SJSA1 (cell line): ENCODE data around the gene MSRB3. TPM values are rescaled to one million over a fixed set of nuclear protein-coding genes. Genes with fewer than 3 reads are reported as not detected.
"Not testable (repeated sequence)": the region's sequence is repeated elsewhere in the genome, so short reads cannot be mapped to it uniquely, and the experiment has no call there.

Experiments
- DNase-seq, 2 experiments: peaks; one replicate each; pipeline ENCODE4 v3.0.0-alpha.2; 2015 to 2020; ENCODE audit warnings: low spot score in 2 of 2, low read depth in 1 of 2
- H3K27ac ChIP-seq: fragments of 250-450 bp; sonication (Bioruptor Pico); 2 replicates; pipeline ENCODE4 v1.5.1; 2020; ENCODE audit warnings: mild to moderate bottlenecking, moderate library complexity
- H3K27me3 ChIP-seq: fragments of 250-450 bp; sonication (Bioruptor Pico); replicated peaks from 2 replicates; pipeline ENCODE4 v1.5.1; 2020; ENCODE audit warnings: mild to moderate bottlenecking, moderate library complexity
- H3K36me3 ChIP-seq: fragments of 250-450 bp; sonication (Bioruptor Pico); 2 replicates; pipeline ENCODE4 v1.5.1; 2020; ENCODE audit warnings: mild to moderate bottlenecking
- H3K4me1 ChIP-seq: fragments of 250-450 bp; sonication (Bioruptor Pico); replicated peaks from 2 replicates; pipeline ENCODE4 v1.6.1; 2021; ENCODE audit warnings: mild to moderate bottlenecking
- H3K4me3 ChIP-seq: fragments of 250-450 bp; sonication (Bioruptor Pico); 2 replicates; pipeline ENCODE4 v1.5.1; 2020; ENCODE audit warnings: mild to moderate bottlenecking
- H3K9me3 ChIP-seq: fragments of 250-450 bp; sonication (Bioruptor Pico); replicated peaks from 2 replicates; pipeline ENCODE4 v1.5.1; 2020; ENCODE audit warnings: mild to moderate bottlenecking
- total RNA-seq: library from RNA; depleted of rRNA; stranded (reverse); fragments of >200 nt; shearing (Covaris generic); gene quantifications from 2 replicates; pipeline ENCODE4 v1.2.3, GENCODE V29; 2014

The MSRB3 gene
- total RNA-seq, 1 experiment from 2014 or later = 55.9 TPM

- peaks cover 5% of the 10 kb centered on the region for H3K4me1 ChIP-seq
- no peak overlapping the region for H3K27ac ChIP-seq
- no peak for DNase-seq
- H3K36me3 ChIP-seq = peaks cover 7% of the 10 kb centered on the region
- no peaks in the 10 kb centered on the region for H3K9me3 ChIP-seq
- no peak overlapping the region for H3K4me3 ChIP-seq
- no peaks in the 10 kb centered on the region for H3K27me3 ChIP-seq
Measured at GRCh38 chr12:65300679-65301349, 22.3 kb downstream of the MSRB3 start.

DNA sequence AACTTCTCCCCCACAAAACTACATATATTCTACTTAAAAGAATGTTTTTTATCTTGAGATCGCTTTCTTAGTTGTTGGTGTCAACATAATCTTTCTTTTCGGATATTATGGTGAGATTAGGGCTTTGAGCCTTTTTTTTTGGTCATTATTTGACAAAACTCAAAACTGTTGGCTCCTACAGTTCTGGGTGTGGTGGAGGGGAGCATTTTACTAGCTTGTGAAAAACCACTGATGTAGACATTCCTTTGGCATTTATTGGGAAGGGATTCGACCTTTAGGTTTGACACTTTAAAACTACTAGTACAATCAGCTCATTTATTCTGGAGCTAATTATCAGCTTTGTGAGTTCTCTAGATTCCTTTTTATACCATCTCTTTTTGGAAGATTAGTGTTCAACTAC is 24.4 kb downstream of the MSRB3 start:
- Histone ChIP-seq H3K4me1 (peaks cover 26% of the 10 kb centered on the region), H3K27ac (no peak overlapping the region), H3K36me3 (no peaks in the 10 kb centered on the region; the same call in 1 of the 2 replicates), H3K27me3 (no peaks in the 10 kb centered on the region), H3K4me3 (no peak overlapping the region), H3K9me3 (no peaks in the 10 kb centered on the region)
- no peak for DNase-seq

DNA sequence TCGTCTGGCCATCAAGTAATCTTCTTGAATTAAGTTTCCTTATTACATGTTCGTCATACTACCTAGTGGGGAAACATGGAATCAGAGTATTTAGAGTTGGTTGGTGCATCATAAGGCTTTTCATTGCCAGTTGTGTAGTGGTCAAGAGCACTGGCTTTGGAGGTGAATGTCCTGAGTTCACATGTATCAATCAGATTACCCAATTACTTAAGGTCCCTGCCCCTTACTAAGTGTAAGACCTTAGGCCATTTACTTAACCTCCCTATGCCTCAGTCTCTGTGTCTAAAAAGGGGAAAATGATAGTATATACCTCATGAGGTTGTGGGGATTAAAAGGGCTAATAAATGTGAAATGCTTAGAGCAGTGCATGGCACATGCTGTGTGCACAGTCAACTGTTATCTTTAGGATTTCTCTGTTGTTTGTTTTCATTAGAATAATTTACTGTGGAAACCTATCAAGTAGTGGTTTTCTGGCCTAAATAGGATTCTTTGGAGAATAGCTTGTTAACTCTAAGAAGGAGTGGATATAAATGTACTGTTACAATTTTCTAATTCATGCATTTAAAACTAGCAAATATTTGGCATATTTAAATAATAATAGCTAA is 27.0 kb downstream of the MSRB3 start:
- Histone ChIP-seq H3K27me3 (no peaks in the 10 kb centered on the region), H3K9me3 (no peaks in the 10 kb centered on the region), H3K27ac (no peak overlapping the region), H3K4me3 (no peak overlapping the region), H3K36me3 (peaks cover 8% of the 10 kb centered on the region; the same call in 1 of the 2 replicates), H3K4me1 (peaks cover 36% of the 10 kb centered on the region)
- no peak for DNase-seq

DNA sequence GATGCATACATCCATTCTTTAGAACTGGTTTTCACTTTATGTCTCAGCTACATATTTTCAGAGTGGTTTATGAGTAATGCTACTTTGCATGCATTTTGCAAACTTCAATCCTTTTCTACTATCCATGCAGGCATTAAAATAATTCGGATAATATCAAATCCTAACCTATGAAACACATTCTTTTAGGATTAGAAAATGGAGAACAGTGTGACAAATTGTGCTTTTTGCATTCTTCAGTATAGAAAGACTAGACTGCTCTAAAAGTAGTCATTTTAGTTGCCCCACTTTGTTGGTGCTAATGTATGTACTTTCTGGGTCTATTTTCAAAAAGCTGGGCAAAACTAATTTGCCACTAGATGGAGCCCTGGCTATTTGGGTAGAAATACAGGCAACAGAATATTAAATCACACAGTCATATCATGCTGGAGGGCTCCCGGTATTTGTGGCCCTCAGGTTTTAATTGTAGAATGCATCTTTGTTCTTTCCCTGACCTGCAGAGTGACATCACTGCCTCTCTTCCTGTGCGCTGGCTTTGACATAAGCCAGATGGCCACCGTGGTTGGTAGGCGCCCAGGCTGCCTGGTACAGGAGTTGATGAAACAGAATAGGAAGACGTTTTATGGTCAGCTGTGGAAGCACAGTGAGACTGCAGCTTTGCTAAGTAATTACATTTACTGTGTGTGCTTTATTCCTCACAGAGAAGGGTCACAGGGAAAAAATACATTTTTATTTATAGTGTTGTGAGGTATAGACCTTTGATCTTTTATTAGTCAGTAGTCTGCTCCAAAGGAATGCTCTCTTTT is 28.1 kb downstream of the MSRB3 start:
- peak overlapping the region; percentile 45 for H3K27ac ChIP-seq
- H3K27me3 ChIP-seq = no peaks in the 10 kb centered on the region
- peak; percentile 72 to 79 for DNase-seq
- peaks cover 8% of the 10 kb centered on the region; the same call in 1 of the 2 replicates for H3K36me3 ChIP-seq
- no peak overlapping the region for H3K4me3 ChIP-seq
- no peaks in the 10 kb centered on the region for H3K9me3 ChIP-seq
- peaks cover 36% of the 10 kb centered on the region for H3K4me1 ChIP-seq

DNA sequence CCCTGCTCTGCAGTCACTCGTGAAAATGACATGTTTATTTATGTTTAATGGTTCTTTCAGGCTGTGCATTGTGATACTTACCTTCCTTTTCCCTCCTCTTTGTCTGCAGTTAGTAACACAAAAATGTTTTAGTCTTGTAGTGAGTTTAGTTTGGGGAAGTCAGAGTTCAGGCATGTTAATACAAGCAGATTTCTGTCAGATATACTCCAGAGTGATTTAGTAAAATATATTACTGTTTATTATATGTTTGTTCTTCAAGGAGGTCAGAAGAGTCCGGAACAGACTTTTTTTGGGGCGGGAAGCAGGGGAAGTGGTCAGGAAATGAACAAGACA is 28.7 kb downstream of the MSRB3 start:
- no peak for DNase-seq
- H3K4me3 ChIP-seq = no peak overlapping the region

GRCh38 chr12:65308006-65308405 is 29.5 kb downstream of the MSRB3 start:
- DNase-seq = peak in 1 of 2 experiments; percentile 22
- no peaks in the 10 kb centered on the region for H3K27me3 ChIP-seq
- H3K4me1 ChIP-seq = peaks cover 36% of the 10 kb centered on the region
- H3K9me3 ChIP-seq = no peaks in the 10 kb centered on the region
- no peak overlapping the region for H3K27ac ChIP-seq
- H3K36me3 ChIP-seq = peaks cover 11% of the 10 kb centered on the region; the same call in 1 of the 2 replicates
- no peak overlapping the region for H3K4me3 ChIP-seq

More for the DNA sequence above, 28.7 kb downstream of the MSRB3 start:
- no peaks in the 10 kb centered on the region for H3K27me3 ChIP-seq
- H3K4me1 ChIP-seq = peaks cover 36% of the 10 kb centered on the region
- peaks cover 8% of the 10 kb centered on the region; the same call in 1 of the 2 replicates for H3K36me3 ChIP-seq
- no peaks in the 10 kb centered on the region for H3K9me3 ChIP-seq
- peak overlapping the region; percentile 45 for H3K27ac ChIP-seq

DNA sequence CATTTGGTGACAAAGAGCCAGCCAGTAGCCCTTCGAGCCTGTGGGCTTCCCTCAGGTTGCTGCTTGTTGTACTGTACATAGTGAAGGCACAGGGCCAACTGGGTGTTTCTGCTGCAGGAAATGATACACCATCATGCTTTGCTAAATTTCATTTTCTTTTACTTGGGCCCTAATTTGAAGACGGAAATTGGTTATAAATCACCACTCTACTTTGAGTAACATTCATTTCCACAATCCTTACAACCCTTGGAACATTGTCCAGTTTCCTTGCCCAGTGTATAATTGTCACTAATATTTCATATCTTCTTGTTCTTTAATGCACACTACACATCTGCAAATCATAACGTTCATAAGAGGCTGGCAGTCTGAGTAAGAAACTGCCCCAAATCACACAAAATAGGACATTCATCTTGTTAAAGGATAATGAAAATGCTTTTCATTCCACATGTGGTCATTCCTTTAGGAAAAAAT is 30.2 kb downstream of the MSRB3 start:
- Histone ChIP-seq H3K27me3 (no peaks in the 10 kb centered on the region), H3K36me3 (peaks cover 13% of the 10 kb centered on the region; the same call in 1 of the 2 replicates), H3K27ac (peak overlapping the region; percentile 14; the same call in 1 of the 2 replicates), H3K4me1 (peaks cover 36% of the 10 kb centered on the region), H3K9me3 (no peaks in the 10 kb centered on the region), H3K4me3 (no peak overlapping the region)
- DNase-seq = peak in 1 of 2 experiments; percentile 5

GRCh38 chr12:65311260-65311659 is 32.8 kb downstream of the MSRB3 start:
- Histone ChIP-seq H3K9me3 (no peaks in the 10 kb centered on the region), H3K27me3 (no peaks in the 10 kb centered on the region), H3K27ac (no peak overlapping the region), H3K36me3 (peaks cover 13% of the 10 kb centered on the region; the same call in 1 of the 2 replicates), H3K4me3 (no peak overlapping the region), H3K4me1 (peaks cover 27% of the 10 kb centered on the region)
- DNase-seq = no peak

GRCh38 chr12:65313719-65314317 is 35.3 kb downstream of the MSRB3 start:
- Histone ChIP-seq H3K4me1 (peaks cover 2% of the 10 kb centered on the region), H3K27ac (no peak overlapping the region), H3K4me3 (no peak overlapping the region), H3K27me3 (no peaks in the 10 kb centered on the region), H3K9me3 (no peaks in the 10 kb centered on the region), H3K36me3 (peaks cover 13% of the 10 kb centered on the region; the same call in 1 of the 2 replicates)
- no peak for DNase-seq

GRCh38 chr12:65315238-65315637 is 36.8 kb downstream of the MSRB3 start:
- H3K4me1 ChIP-seq, H3K27me3 ChIP-seq, H3K9me3 ChIP-seq, DNase-seq, H3K27ac ChIP-seq, H3K4me3 ChIP-seq, H3K36me3 ChIP-seq: not testable (repeated sequence)

DNA sequence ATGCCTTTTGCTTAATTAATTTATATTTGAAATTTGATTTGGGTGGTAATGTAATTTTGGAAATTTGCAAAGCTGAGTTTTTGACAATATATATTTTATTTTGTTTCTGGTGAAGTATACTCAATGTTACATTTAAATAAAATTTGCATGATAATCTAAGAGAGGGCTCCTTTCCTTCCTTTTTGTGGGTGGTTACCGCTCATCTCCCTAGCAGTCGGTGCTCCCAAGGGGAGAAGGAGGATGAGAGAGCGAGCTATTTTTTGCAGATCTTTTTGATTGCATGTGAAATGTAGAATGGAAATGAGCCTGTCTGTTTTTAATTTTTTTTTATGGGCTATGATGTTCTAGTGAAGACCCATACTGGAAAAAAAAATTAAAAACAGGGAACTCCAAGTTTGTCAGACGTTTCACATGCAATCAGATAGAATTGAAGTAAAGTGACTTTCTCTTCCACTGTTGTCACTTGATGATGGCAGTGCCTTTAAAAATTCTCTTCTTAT is 39.8 kb downstream of the MSRB3 start:
- H3K9me3 ChIP-seq = no peaks in the 10 kb centered on the region
- H3K27me3 ChIP-seq = no peaks in the 10 kb centered on the region
- no peak for DNase-seq
- no peaks in the 10 kb centered on the region for H3K36me3 ChIP-seq
- peaks cover 6% of the 10 kb centered on the region for H3K4me1 ChIP-seq
- H3K27ac ChIP-seq = no peak overlapping the region
- H3K4me3 ChIP-seq = no peak overlapping the region

DNA sequence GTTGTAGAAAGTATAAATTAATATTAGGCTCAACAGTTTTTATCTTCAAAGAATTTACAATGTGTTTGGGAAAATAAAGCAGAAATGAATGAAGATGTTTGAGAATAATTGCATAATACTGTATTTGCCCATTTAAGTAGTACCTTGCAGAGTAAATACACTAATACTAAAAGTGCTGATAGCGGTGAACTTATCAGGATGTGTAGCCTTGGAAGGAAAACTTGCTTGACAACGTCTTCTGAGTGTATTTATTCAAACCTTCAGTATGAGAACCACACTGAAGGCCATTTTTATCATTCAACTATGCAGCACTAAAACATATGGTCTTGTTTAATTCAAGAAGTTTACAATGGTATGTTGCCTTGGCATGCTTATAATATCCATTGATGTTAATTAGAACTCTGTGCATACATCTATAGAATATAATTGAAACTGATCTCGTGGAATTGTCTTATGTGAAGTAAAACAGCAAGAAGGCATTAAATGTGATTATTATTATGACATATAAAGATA is 41.3 kb downstream of the MSRB3 start:
- no peak for DNase-seq
- Histone ChIP-seq H3K36me3 (no peaks in the 10 kb centered on the region), H3K4me1 (peaks cover 19% of the 10 kb centered on the region), H3K27me3 (no peaks in the 10 kb centered on the region), H3K9me3 (no peaks in the 10 kb centered on the region), H3K4me3 (no peak overlapping the region), H3K27ac (no peak overlapping the region)

- no peak for DNase-seq
- H3K9me3 ChIP-seq = no peaks in the 10 kb centered on the region
- H3K36me3 ChIP-seq = peaks cover 7% of the 10 kb centered on the region; the same call in 1 of the 2 replicates
- peaks cover 36% of the 10 kb centered on the region for H3K4me1 ChIP-seq
- 0 out of 2 replicates have a peak overlapping the region, but pooled peaks have one; percentile 0 for H3K27ac ChIP-seq
- H3K27me3 ChIP-seq = no peaks in the 10 kb centered on the region
- no peak overlapping the region for H3K4me3 ChIP-seq
Measured at GRCh38 chr12:65323070-65323469, 44.6 kb downstream of the MSRB3 start.
